HS-27A (cell line): Measurements from ENCODE around the gene AP2B1.
A peak's percentile ranks its signal among the peaks of the same experiment; 100 is the strongest.
"Not testable (repeated sequence)": the region's sequence is repeated elsewhere in the genome, so short reads cannot be mapped to it uniquely, and the experiment has no call there.

Source experiments
- DNase-seq: peaks from one replicate; pipeline ENCODE4 v3.0.0-alpha.2; 2012; ENCODE audit warnings: low read depth, missing footprints

AP2B1 gene

GRCh38 chr17:35587074-35587961 lies at the start of gene AP2B1:
Gene AP2B1, plus strand, starts transcription at chr17:35587322. Its CDS starts 6,709 bp downstream, at chr17:35594031.
- peak; percentile 77 for DNase-seq

- no peak for DNase-seq
These were observed 49.5 kb upstream of the AP2B1 start, which contains the start of gene SLFN12L for GRCh38 chr17:35537601-35538141. Gene SLFN12L, minus strand, starts transcription at chr17:35537678. Its CDS starts 15,314 bp downstream, at chr17:35522364.

GRCh38 chr17:35539659-35540026 lies 47.5 kb upstream of the AP2B1 start:
- DNase-seq = no peak

- DNase-seq = no peak
These were observed 46.3 kb upstream of the AP2B1 start for GRCh38 chr17:35540589-35541404.

GRCh38 chr17:35541434-35541833 lies 45.7 kb upstream of the AP2B1 start:
- DNase-seq = no peak

- DNase-seq = no peak
These were observed 44.1 kb upstream of the AP2B1 start for GRCh38 chr17:35542990-35543389.

- DNase-seq = no peak
These were observed 43.3 kb upstream of the AP2B1 start for GRCh38 chr17:35543856-35544255.

- DNase-seq = no peak
These were observed 42.0 kb upstream of the AP2B1 start for GRCh38 chr17:35545150-35545549.

- DNase-seq = no peak
These were observed 40.6 kb upstream of the AP2B1 start for GRCh38 chr17:35546487-35546886.

- DNase-seq = no peak
These were observed 38.8 kb upstream of the AP2B1 start for GRCh38 chr17:35548208-35548810.

- no peak for DNase-seq
These were observed 38.1 kb upstream of the AP2B1 start for GRCh38 chr17:35548978-35549377.

GRCh38 chr17:35553310-35553709 lies 33.8 kb upstream of the AP2B1 start:
- DNase-seq = no peak

- DNase-seq = no peak
These were observed 32.5 kb upstream of the AP2B1 start for GRCh38 chr17:35554668-35555067.

GRCh38 chr17:35555691-35556090 lies 31.4 kb upstream of the AP2B1 start:
- DNase-seq = no peak

- no peak for DNase-seq
These were observed 29.8 kb upstream of the AP2B1 start for GRCh38 chr17:35557353-35557752.

GRCh38 chr17:35559495-35560210 lies 27.5 kb upstream of the AP2B1 start:
- DNase-seq = no peak

- DNase-seq = no peak
These were observed 26.4 kb upstream of the AP2B1 start, which contains the start of gene SLFN14 for GRCh38 chr17:35560703-35561102. Gene SLFN14, minus strand, starts transcription at chr17:35560819. Its CDS starts 2,757 bp downstream, at chr17:35558062.

GRCh38 chr17:35563181-35563580 lies 23.9 kb upstream of the AP2B1 start:
- DNase-seq = not testable (repeated sequence)

GRCh38 chr17:35566968-35567367 lies 20.2 kb upstream of the AP2B1 start:
- no peak for DNase-seq

GRCh38 chr17:35568561-35568960 lies 18.6 kb upstream of the AP2B1 start:
- DNase-seq = no peak

GRCh38 chr17:35569405-35569804 lies 17.7 kb upstream of the AP2B1 start:
- DNase-seq = no peak
